OCI-LY3 (cell line): ENCODE measurements around the gene ADGRG7.
A peak's percentile ranks its signal among the peaks of the same experiment; 100 is the strongest.

Experiments used
- H2AFZ ChIP-seq: fragments of 200-600, 300-600 bp; shearing (Covaris generic); 2 replicates; pipeline ENCODE4 v1.6.0; 2014; ENCODE audit warnings: antibody characterized with exemption, low read depth, low read length
- H3K27ac ChIP-seq: fragments of 200-600, 300-600 bp; sonication (generic); 2 replicates; pipeline ENCODE4 v1.5.1; 2014; ENCODE audit warnings: mild to moderate bottlenecking, low read length, moderate library complexity, mixed read lengths
- H3K27me3 ChIP-seq: fragments of 200-600, 300-600 bp; sonication (generic); 2 replicates; pipeline ENCODE4 v1.6.1; 2014; ENCODE audit warnings: low read depth, low read length, mixed read lengths
- H3K36me3 ChIP-seq: fragments of 200-600, 300-600 bp; sonication (generic); replicated peaks from 2 replicates; pipeline ENCODE3; 2014; ENCODE audit warnings: low read depth, low read length, mixed read lengths
- H3K4me1 ChIP-seq: fragments of 300-600, 200-600 bp; sonication (generic); 2 replicates; pipeline ENCODE4 v1.6.1; 2014; ENCODE audit warnings: low read length, mixed read lengths
- H3K4me2 ChIP-seq: fragments of 200-600, 300-600 bp; sonication (generic); 2 replicates; pipeline ENCODE4 v1.6.1; 2014; ENCODE audit warnings: low read length, mixed read lengths
- H3K4me3 ChIP-seq: fragments of 300-600, 200-600 bp; sonication (generic); 2 replicates; pipeline ENCODE4 v1.5.1; 2014; ENCODE audit warnings: antibody characterized with exemption, mild to moderate bottlenecking, low read length, moderate library complexity
- H3K79me2 ChIP-seq: fragments of 300-600, 200-600 bp; shearing (Covaris generic); 2 replicates; pipeline ENCODE4 v1.6.1; 2014; ENCODE audit warnings: mild to moderate bottlenecking, low read length, mixed read lengths
- H3K9ac ChIP-seq: fragments of 300-600, 200-600 bp; shearing (Covaris generic); 2 replicates; pipeline ENCODE4 v1.6.0; 2014; ENCODE audit warnings: mild to moderate bottlenecking, low read length, moderate library complexity
- H3K9me3 ChIP-seq: fragments of 200-600, 300-600 bp; shearing (Covaris generic); 2 replicates; pipeline ENCODE4 v1.6.1; 2014; ENCODE audit warnings: low read length, mixed read lengths; ENCODE audit not compliant: insufficient read depth
- H4K20me1 ChIP-seq: fragments of 200-600, 300-600 bp; sonication (generic); 2 replicates; pipeline ENCODE4 v1.6.1; 2016; ENCODE audit warnings: low read length, mixed read lengths; ENCODE audit not compliant: insufficient read depth
- CTCF ChIP-seq: fragments of 200-600, 300-600 bp; sonication (generic); IDR thresholded peaks from 2 replicates; pipeline ENCODE4 v1.5.1; 2014; ENCODE audit warnings: antibody characterized with exemption, low read length, low read depth
- EZH2phosphoT487 ChIP-seq: fragments of 200-600 bp; shearing (Covaris generic); IDR thresholded peaks from 2 replicates; pipeline ENCODE4 v1.6.1; 2018; ENCODE audit warnings: antibody characterized with exemption, mixed run types, low read depth

ADGRG7 gene

GRCh38 chr3:100609305-100609704 is at the start of gene ADGRG7:
Gene ADGRG7 (plus strand): TSS chr3:100609601. CDS start chr3:100609857, 256 bp downstream.
- TF ChIP-seq CTCF (no peak), EZH2phosphoT487 (no peak)
- Histone ChIP-seq H3K27me3 (no peaks in the 10 kb centered on the region), H3K4me1 (peaks cover 31% of the 10 kb centered on the region), H4K20me1 (no peaks in the 10 kb centered on the region), H3K79me2 (no peaks in the 10 kb centered on the region), H3K4me3 (no peak within 1 kb of the TSS), H3K36me3 (no peaks in the 10 kb centered on the region), H3K4me2 (0 out of 2 replicates have a peak within 1 kb of the TSS, but pooled peaks have one; percentile 40), H3K9me3 (no peaks in the 10 kb centered on the region), H2AFZ (no peak within 1 kb of the TSS), H3K27ac (no peak within 1 kb of the TSS), H3K9ac (no peak within 1 kb of the TSS)

- no peaks in the 10 kb centered on the region for H3K4me1 ChIP-seq
- no peak overlapping the region for H3K4me2 ChIP-seq
- H4K20me1 ChIP-seq: no peaks in the 10 kb centered on the region
- no peak overlapping the region for H3K4me3 ChIP-seq
- no peak overlapping the region for H3K9ac ChIP-seq
- H3K27ac ChIP-seq: no peak overlapping the region
- TF ChIP-seq CTCF (no peak), EZH2phosphoT487 (no peak)
- H2AFZ ChIP-seq: no peak overlapping the region
- no peaks in the 10 kb centered on the region for H3K9me3 ChIP-seq
- H3K79me2 ChIP-seq: no peaks in the 10 kb centered on the region
- no peaks in the 10 kb centered on the region for H3K36me3 ChIP-seq
- no peaks in the 10 kb centered on the region for H3K27me3 ChIP-seq
These were observed 49.0 kb upstream of the ADGRG7 start for GRCh38 chr3:100560426-100560825.

GRCh38 chr3:100561459-100562158 is 47.8 kb upstream of the ADGRG7 start:
- TF ChIP-seq CTCF (no peak), EZH2phosphoT487 (no peak)
- Histone ChIP-seq H3K4me2 (no peak overlapping the region), H3K79me2 (no peaks in the 10 kb centered on the region), H3K9me3 (no peaks in the 10 kb centered on the region), H4K20me1 (no peaks in the 10 kb centered on the region), H3K36me3 (no peaks in the 10 kb centered on the region), H2AFZ (no peak overlapping the region), H3K4me1 (no peaks in the 10 kb centered on the region), H3K27ac (no peak overlapping the region), H3K4me3 (no peak overlapping the region), H3K27me3 (no peaks in the 10 kb centered on the region), H3K9ac (no peak overlapping the region)

GRCh38 chr3:100562224-100562857 is 47.1 kb upstream of the ADGRG7 start:
- TF ChIP-seq CTCF (no peak), EZH2phosphoT487 (no peak)
- no peak overlapping the region for H3K4me2 ChIP-seq
- no peaks in the 10 kb centered on the region for H3K27me3 ChIP-seq
- H3K9ac ChIP-seq: no peak overlapping the region
- no peak overlapping the region for H3K4me3 ChIP-seq
- no peaks in the 10 kb centered on the region for H3K9me3 ChIP-seq
- no peaks in the 10 kb centered on the region for H3K79me2 ChIP-seq
- no peaks in the 10 kb centered on the region for H3K4me1 ChIP-seq
- no peaks in the 10 kb centered on the region for H3K36me3 ChIP-seq
- H2AFZ ChIP-seq: no peak overlapping the region
- H4K20me1 ChIP-seq: no peaks in the 10 kb centered on the region
- no peak overlapping the region for H3K27ac ChIP-seq
